Sigmoid colon (tissue), 7 donors: ENCODE results near the gene ATAT1. TPM values are rescaled to one million over a fixed set of nuclear protein-coding genes. Genes with fewer than 3 reads are reported as not detected.

Source experiments
- DNase-seq: peaks from one replicate; pipeline ENCODE4 v3.0.0-alpha.2; 2019
- H3K27ac ChIP-seq, 4 donors: fragments of 200-600 bp; sonication (generic); one replicate each; pipeline ENCODE4 v1.5.1; 2016 to 2019; ENCODE audit warnings: mild to moderate bottlenecking in 1 of 4
- H3K27me3 ChIP-seq, 3 donors: fragments of 200-600 bp; sonication (generic); one replicate each; pipeline ENCODE4 v1.5.1; 2019; ENCODE audit warnings: mild to moderate bottlenecking in 1 of 3
- H3K36me3 ChIP-seq, 4 donors: fragments of 200-600 bp; sonication (generic); one replicate each; pipeline ENCODE4 v1.5.1; 2016 to 2019
- H3K4me1 ChIP-seq, 4 donors: fragments of 200-600 bp; sonication (generic); one replicate each; pipeline ENCODE4 v1.5.1; 2017 to 2019
- H3K4me3 ChIP-seq, 4 donors: fragments of 200-600 bp; sonication (generic); one replicate each; pipeline ENCODE4 v1.5.1; 2017 to 2019; ENCODE audit warnings: mild to moderate bottlenecking in 2 of 4, moderate library complexity in 1 of 4
- H3K9me3 ChIP-seq, 4 donors: fragments of 200-600 bp in 3 of 4; sonication (generic) in 3 of 4; one replicate each; pipeline versions ENCODE4 v1.5.1 to v1.6.1; 2013 to 2019
- EP300 ChIP-seq, 4 donors: sonication (generic); formaldehyde crosslinking; IDR thresholded peaks; one replicate each; pipeline ENCODE4 v1.6.1; 2017; ENCODE audit warnings: antibody characterized with exemption in 4 of 4
- POLR2A ChIP-seq, 2 donors: fragments of 450-650 bp; IDR thresholded peaks; one replicate each; pipeline ENCODE4 v1.6.1; 2016; ENCODE audit warnings: antibody characterized with exemption in 2 of 2, mild to moderate bottlenecking in 2 of 2, moderate library complexity in 2 of 2
- POLR2AphosphoS5 ChIP-seq, 4 donors: sonication (generic); formaldehyde crosslinking; IDR thresholded peaks; one replicate each; pipeline ENCODE4 v1.6.1; 2017; ENCODE audit warnings: antibody characterized with exemption in 4 of 4
- WGBS, 2 donors: extraction: QIAGEN DNeasy Blood & Tissue Kit; methylation state at CpG; one replicate each; pipeline ENCODE4 v1.1.7; 2013; 5-methylcytosine and 5-hydroxymethylcytosine counted together
- intact Hi-C: fragments of 100-400 bp; cut with DNase I; formaldehyde crosslinking; loops from one replicate; pipeline ENCODE4 v1.15.1; 2023
- polyA plus RNA-seq, 3 donors: library from polyadenylated mRNA; stranded (reverse); fragments of 200-250 nt; gene quantifications; one replicate each; pipeline ENCODE4 v1.2.3, GENCODE V29; 2013
- total RNA-seq, 4 donors: library from RNA; depleted of rRNA; stranded (reverse); fragments of >200 nt; gene quantifications; one replicate each; pipeline ENCODE4 v1.1.0, GENCODE V29; 2016
- TF ChIP-seq, protein P1 (sequence below), 4 experiments: fragments of 450-650 bp in 3 of 4; fragments of 200-600 bp in 1 of 4; IDR thresholded peaks; one replicate each; pipeline ENCODE4 v1.5.1; 2016 to 2019; ENCODE audit warnings: antibody characterized with exemption in 4 of 4, mild to moderate bottlenecking in 3 of 4, moderate library complexity in 2 of 4
- donor health status: healthy with polysubstance abuse.
- donor health status: Bipolar disorder and iron deficiency.
- donor health status: healthy.

The ATAT1 gene
- total and polyA plus RNA-seq, 7 donors, result 2.6 to 8.5 (median 4.2) TPM

DNA sequence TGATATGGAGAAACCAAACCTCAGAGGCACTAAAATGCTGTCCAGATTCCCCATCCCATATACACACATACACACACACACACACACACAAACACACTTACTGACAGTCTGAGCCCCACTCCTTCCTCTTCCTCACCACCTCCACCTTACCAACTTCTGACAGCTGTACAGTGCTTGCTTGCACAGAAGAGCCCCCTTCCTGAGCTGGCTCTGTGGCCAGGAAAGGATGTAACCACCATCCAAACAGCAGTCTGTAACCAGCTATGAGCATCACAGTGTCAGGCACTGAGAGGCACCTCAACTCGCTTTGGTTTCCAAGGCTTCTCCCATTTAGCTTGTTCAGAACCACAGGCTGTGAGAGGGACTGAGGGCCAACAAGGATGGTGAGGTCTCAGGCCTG, 14.4 kb downstream of the ATAT1 start:
- peaks cover 0 to 66% (median 6%) of the 10 kb centered on the region in 4 donors for H3K36me3 ChIP-seq
- no peaks in the 10 kb centered on the region for H3K27me3 ChIP-seq
- no peak overlapping the region for H3K4me3 ChIP-seq
- TF ChIP-seq EP300 (IDR thresholded peaks at IDR 0.05), result no peak
- TF ChIP-seq, protein P1, sequence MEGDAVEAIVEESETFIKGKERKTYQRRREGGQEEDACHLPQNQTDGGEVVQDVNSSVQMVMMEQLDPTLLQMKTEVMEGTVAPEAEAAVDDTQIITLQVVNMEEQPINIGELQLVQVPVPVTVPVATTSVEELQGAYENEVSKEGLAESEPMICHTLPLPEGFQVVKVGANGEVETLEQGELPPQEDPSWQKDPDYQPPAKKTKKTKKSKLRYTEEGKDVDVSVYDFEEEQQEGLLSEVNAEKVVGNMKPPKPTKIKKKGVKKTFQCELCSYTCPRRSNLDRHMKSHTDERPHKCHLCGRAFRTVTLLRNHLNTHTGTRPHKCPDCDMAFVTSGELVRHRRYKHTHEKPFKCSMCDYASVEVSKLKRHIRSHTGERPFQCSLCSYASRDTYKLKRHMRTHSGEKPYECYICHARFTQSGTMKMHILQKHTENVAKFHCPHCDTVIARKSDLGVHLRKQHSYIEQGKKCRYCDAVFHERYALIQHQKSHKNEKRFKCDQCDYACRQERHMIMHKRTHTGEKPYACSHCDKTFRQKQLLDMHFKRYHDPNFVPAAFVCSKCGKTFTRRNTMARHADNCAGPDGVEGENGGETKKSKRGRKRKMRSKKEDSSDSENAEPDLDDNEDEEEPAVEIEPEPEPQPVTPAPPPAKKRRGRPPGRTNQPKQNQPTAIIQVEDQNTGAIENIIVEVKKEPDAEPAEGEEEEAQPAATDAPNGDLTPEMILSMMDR (IDR thresholded peaks at IDR 0.05), result no peak
- H3K27ac ChIP-seq, result no peak overlapping the region
- H3K4me1 ChIP-seq, result peaks cover 0 to 2% (median 2%) of the 10 kb centered on the region in 4 donors
- no peaks in the 10 kb centered on the region for H3K9me3 ChIP-seq
- 63 to 83% methylated on average over 1 of the region's 1 CpG for WGBS, 2 donors
- intact Hi-C loops, result no loop called here
- no peak for DNase-seq

DNA sequence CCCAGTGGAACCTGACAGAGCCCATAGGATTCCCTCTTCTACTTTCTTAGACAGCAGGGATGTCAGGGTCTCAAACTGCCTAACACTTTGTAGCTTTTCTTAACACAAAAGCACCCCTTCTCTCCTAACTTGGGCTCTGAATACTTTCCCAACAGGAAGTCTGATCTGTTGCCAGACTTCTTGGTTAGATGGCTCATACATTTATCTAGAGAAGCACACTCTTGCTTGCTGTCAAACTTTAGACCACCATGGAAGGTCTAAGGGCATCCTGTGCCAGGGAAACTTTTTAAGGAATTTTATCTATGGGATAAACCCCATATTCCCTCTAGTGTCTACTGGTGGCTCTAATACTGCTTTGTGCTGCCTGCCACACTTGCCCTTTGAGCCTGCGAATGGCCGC, 17.0 kb downstream of the ATAT1 start:
- Histone ChIP-seq H3K4me3 (no peak overlapping the region), H3K36me3 (peaks cover 0 to 51% (median 6%) of the 10 kb centered on the region in 4 donors), H3K4me1 (peaks cover 0 to 19% (median 15%) of the 10 kb centered on the region in 4 donors), H3K27me3 (no peaks in the 10 kb centered on the region), H3K9me3 (no peaks in the 10 kb centered on the region), H3K27ac (no peak overlapping the region)
- 94 to 95% methylated on average over 2 of the region's 2 CpGs for WGBS, 2 donors
- intact Hi-C loops, result no loop called here
- no peak for DNase-seq
- TF ChIP-seq POLR2A (IDR thresholded peaks at IDR 0.05) (no peak), POLR2AphosphoS5 (IDR thresholded peaks at IDR 0.05) (no peak), EP300 (IDR thresholded peaks at IDR 0.05) (no peak)
- TF ChIP-seq, protein P1 (IDR thresholded peaks at IDR 0.05), result no peak

DNA sequence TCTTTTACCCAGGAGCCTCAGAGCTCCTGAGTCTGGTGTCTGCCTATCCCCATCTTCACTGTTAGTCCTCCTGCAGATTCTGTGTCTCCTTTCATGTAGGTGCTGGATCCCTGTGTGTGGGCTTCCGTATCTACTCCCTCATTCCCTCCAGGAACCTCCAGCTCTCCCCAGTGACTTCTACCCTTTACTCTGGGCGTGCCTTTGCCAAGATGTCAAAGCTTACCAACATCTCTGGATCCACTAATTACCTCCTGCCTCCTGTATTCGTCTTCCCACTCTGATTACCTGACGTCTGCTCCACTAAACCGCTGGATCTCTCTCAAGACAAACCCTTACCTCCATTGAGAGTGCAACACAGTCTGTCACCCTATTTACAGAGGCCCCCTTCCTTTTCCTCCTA, 18.1 kb downstream of the ATAT1 start:
- intact Hi-C loops, result no loop called here
- DNase-seq, result no peak
- H3K9me3 ChIP-seq, result no peaks in the 10 kb centered on the region
- no peaks in the 10 kb centered on the region for H3K27me3 ChIP-seq
- 27 to 71% methylated on average over 5 of the region's 5 CpGs for WGBS, 2 donors
- peaks cover 0 to 26% (median 15%) of the 10 kb centered on the region in 4 donors for H3K4me1 ChIP-seq
- no peak overlapping the region for H3K4me3 ChIP-seq
- H3K27ac ChIP-seq, result no peak overlapping the region
- peaks cover 0 to 52% (median 6%) of the 10 kb centered on the region in 4 donors for H3K36me3 ChIP-seq
- TF ChIP-seq EP300 (IDR thresholded peaks at IDR 0.05) (no peak), POLR2AphosphoS5 (IDR thresholded peaks at IDR 0.05) (no peak), POLR2A (IDR thresholded peaks at IDR 0.05) (no peak)
- TF ChIP-seq, protein P1 (IDR thresholded peaks at IDR 0.05), result no peak

DNA sequence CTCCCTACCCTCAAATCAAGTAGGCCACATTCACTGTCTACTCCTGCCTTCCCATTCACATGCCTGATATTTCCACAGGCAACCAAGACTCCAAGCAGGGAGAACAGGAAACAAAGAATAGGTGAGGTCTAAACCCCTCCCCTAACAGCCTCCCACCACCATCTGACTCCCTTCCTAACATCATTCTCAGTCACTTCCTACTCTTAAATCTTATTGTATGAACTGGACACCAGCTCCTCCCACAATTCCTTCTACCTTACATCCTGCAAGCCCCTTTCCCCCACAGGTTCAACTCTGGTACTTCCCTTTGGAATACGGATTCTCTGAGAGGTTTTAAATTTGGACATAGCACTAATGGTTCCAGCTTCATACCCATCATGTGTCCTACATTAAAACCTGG, 19.3 kb downstream of the ATAT1 start:
- H3K27ac ChIP-seq, result peak overlapping the region in 1 of 4 donors; percentile 93

More for the DNA sequence above, 19.3 kb downstream of the ATAT1 start:
- no peak for TF ChIP-seq POLR2A (IDR thresholded peaks at IDR 0.05)
- TF ChIP-seq POLR2AphosphoS5 (IDR thresholded peaks at IDR 0.05), result no peak
- TF ChIP-seq, protein P1 (IDR thresholded peaks at IDR 0.05), result no peak
- no peak for TF ChIP-seq EP300 (IDR thresholded peaks at IDR 0.05)
- no peak overlapping the region for H3K4me3 ChIP-seq
- no peaks in the 10 kb centered on the region for H3K27me3 ChIP-seq
- peaks cover 0 to 51% (median 5%) of the 10 kb centered on the region in 4 donors for H3K36me3 ChIP-seq
- intact Hi-C loops, result no loop called here
- no peaks in the 10 kb centered on the region for H3K9me3 ChIP-seq
- H3K4me1 ChIP-seq, result peaks cover 0 to 26% (median 15%) of the 10 kb centered on the region in 4 donors
- WGBS, 2 donors, result 63 to 81% methylated on average over 1 of the region's 1 CpG
- no peak for DNase-seq
